SU-DHL-6 (cell line): ENCODE results near the gene SLC9A1.

ENCODE experiments used
- H2AFZ ChIP-seq: fragments of 200-600 bp; sonication (generic); 2 replicates; pipeline ENCODE4 v1.6.1; 2014; ENCODE audit warnings: low read depth, mild to moderate bottlenecking, moderate library complexity, mixed read lengths, antibody characterized with exemption, low read length; ENCODE audit not compliant: severe bottlenecking
- H3F3A ChIP-seq: fragments of 200-600 bp; shearing (Covaris generic); 2 replicates; pipeline ENCODE4 v1.6.0; 2016; ENCODE audit warnings: antibody characterized with exemption, mild to moderate bottlenecking; ENCODE audit not compliant: insufficient read depth
- H3K27ac ChIP-seq: fragments of 200-600 bp; sonication (generic); 2 replicates; pipeline ENCODE4 v1.5.1; 2016; ENCODE audit warnings: low read depth, mild to moderate bottlenecking, low read length, moderate library complexity, mixed read lengths
- H3K27me3 ChIP-seq: fragments of 200-600 bp; sonication (generic), shearing (Covaris generic); 2 replicates; pipeline ENCODE4 v1.6.0; 2014; ENCODE audit warnings: mild to moderate bottlenecking, low read length
- H3K36me3 ChIP-seq: fragments of 200-600 bp; sonication (generic); 2 replicates; pipeline ENCODE4 v1.6.1; 2014; ENCODE audit warnings: mild to moderate bottlenecking, low read length, mixed read lengths
- H3K4me2 ChIP-seq: fragments of 300-600, 200-600 bp; shearing (Covaris generic), sonication (generic); 2 replicates; pipeline ENCODE4 v1.6.0; 2014; ENCODE audit warnings: low read length, low read depth, mild to moderate bottlenecking; ENCODE audit not compliant: poor library complexity, severe bottlenecking
- H3K4me3 ChIP-seq: fragments of 200-600 bp; sonication (generic); 2 replicates; pipeline ENCODE4 v1.5.1; 2014; ENCODE audit warnings: antibody characterized with exemption, low read length, mild to moderate bottlenecking, mixed read lengths; ENCODE audit not compliant: insufficient read depth, poor library complexity, severe bottlenecking
- H3K79me2 ChIP-seq: fragments of 200-600 bp; sonication (generic); 2 replicates; pipeline ENCODE4 v1.6.1; 2014; ENCODE audit warnings: mild to moderate bottlenecking, low read length, moderate library complexity; ENCODE audit not compliant: insufficient read depth
- H3K9ac ChIP-seq: fragments of 200-600 bp; sonication (generic); 2 replicates; pipeline ENCODE4 v1.7.0; 2014; ENCODE audit warnings: mild to moderate bottlenecking, low read length
- H3K9me2 ChIP-seq: fragments of 200-600 bp; sonication (generic); replicated peaks from 2 replicates; pipeline ENCODE4 v1.6.1; 2014; ENCODE audit warnings: low read length; ENCODE audit not compliant: insufficient read depth
- H3K9me3 ChIP-seq: fragments of 200-600 bp; sonication (generic); 2 replicates; pipeline ENCODE4 v1.6.1; 2014; ENCODE audit warnings: low read length, mixed read lengths; ENCODE audit not compliant: insufficient read depth
- H4K20me1 ChIP-seq: fragments of 200-600 bp; sonication (generic); 2 replicates; pipeline ENCODE4 v1.6.1; 2014; ENCODE audit warnings: low read depth, mild to moderate bottlenecking, antibody characterized with exemption, low read length, moderate library complexity, mixed read lengths
- CTCF ChIP-seq: fragments of 200-600 bp; sonication (generic); IDR thresholded peaks from one replicate; pipeline ENCODE4 v1.5.1; 2017; ENCODE audit warnings: antibody characterized with exemption, mild to moderate bottlenecking, low read length, moderate library complexity; ENCODE audit not compliant: insufficient read depth, poor library complexity, severe bottlenecking
- EZH2phosphoT487 ChIP-seq: fragments of 200-600 bp; sonication (generic), shearing (Covaris generic); conservative IDR thresholded peaks from 2 replicates; pipeline ENCODE4 v1.6.1; 2018; ENCODE audit warnings: mild to moderate bottlenecking, antibody characterized with exemption, low read length, moderate library complexity, mixed read lengths

Gene SLC9A1

DNA sequence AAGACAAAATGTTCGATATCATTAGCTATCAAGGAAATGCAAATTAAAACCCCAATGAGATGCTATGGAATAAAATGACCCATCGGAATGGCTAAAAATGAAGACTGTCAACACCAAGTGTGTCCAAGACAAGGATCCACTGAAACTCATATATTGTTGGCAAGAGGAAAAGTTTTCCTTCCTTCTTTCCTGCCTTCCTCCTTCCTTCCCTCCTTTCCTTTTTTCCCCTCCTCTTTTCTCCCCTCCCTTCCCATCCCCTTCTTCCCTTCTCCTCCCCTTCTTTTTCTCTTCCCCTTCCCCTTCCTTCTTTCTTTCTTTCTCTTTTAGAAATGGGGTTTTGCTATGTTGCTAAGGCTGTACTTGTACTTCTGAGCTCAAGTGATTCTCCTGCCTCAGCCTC, 78.1 kb downstream of the SLC9A1 start:
- TF ChIP-seq EZH2phosphoT487 = no peak
- TF ChIP-seq CTCF = no peak
- Histone ChIP-seq H3K9ac (no peak overlapping the region), H3K9me2 (no peaks in the 10 kb centered on the region), H4K20me1 (no peaks in the 10 kb centered on the region), H3K79me2 (no peaks in the 10 kb centered on the region), H3K9me3 (no peaks in the 10 kb centered on the region), H3K4me2 (no peak overlapping the region), H3F3A (no peaks in the 10 kb centered on the region), H3K36me3 (no peaks in the 10 kb centered on the region), H3K27ac (no peak overlapping the region), H3K27me3 (no peaks in the 10 kb centered on the region), H2AFZ (no peak overlapping the region), H3K4me3 (no peak overlapping the region)

DNA sequence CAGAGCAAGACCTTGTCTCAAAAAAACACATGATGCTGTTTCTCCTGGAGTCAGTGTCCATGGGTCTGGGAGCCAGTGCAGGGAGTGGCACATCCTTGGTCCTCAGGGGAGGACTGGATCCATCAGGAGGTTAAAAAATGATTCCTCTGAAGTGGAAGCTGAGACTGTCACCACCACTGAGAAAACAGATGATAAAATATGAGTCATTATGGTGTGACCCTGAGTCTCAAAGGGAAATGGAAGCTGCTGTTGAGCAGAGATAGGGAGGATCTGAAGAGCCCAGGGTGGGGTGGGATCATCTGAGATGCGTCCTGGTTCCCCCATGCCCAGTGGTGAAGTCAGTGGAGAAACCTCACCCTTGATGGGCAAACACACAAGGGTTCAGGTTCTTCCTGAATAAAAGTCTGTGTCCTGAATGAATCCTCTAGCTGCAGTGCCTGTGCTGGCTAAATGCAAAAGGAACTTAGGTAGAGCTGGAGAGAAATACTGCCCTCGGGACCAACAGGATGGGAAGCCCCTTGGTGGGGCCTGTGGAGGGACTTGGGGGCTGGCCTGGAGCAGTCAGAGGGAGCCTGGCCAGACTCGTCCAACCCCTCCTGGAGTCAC, 80.6 kb downstream of the SLC9A1 start:
- Histone ChIP-seq H3K4me2 (no peak overlapping the region), H3K36me3 (no peaks in the 10 kb centered on the region), H4K20me1 (no peaks in the 10 kb centered on the region), H3K27me3 (no peaks in the 10 kb centered on the region), H3K79me2 (no peaks in the 10 kb centered on the region), H3K9ac (no peak overlapping the region), H2AFZ (no peak overlapping the region), H3K4me3 (no peak overlapping the region), H3K9me2 (no peaks in the 10 kb centered on the region), H3F3A (no peaks in the 10 kb centered on the region), H3K27ac (no peak overlapping the region), H3K9me3 (no peaks in the 10 kb centered on the region)
- TF ChIP-seq EZH2phosphoT487 (no peak), CTCF (no peak)

- H3K36me3 ChIP-seq = no peaks in the 10 kb centered on the region
- no peak for TF ChIP-seq CTCF
- no peak for TF ChIP-seq EZH2phosphoT487
- no peaks in the 10 kb centered on the region for H3F3A ChIP-seq
- no peak overlapping the region for H3K4me2 ChIP-seq
- no peaks in the 10 kb centered on the region for H3K27me3 ChIP-seq
- H4K20me1 ChIP-seq = no peaks in the 10 kb centered on the region
- no peaks in the 10 kb centered on the region for H3K79me2 ChIP-seq
- no peaks in the 10 kb centered on the region for H3K9me2 ChIP-seq
- no peaks in the 10 kb centered on the region for H3K9me3 ChIP-seq
- no peak overlapping the region for H3K4me3 ChIP-seq
- no peak overlapping the region for H2AFZ ChIP-seq
- H3K27ac ChIP-seq = no peak overlapping the region
- no peak overlapping the region for H3K9ac ChIP-seq
Measured at GRCh38 chr1:27071049-27071416, 83.9 kb downstream of the SLC9A1 start.
